Hepatocyte (in vitro differentiated cells): ENCODE data around the gene MRPL36.
"Not testable (repeated sequence)": the region's sequence is repeated elsewhere in the genome, so short reads cannot be mapped to it uniquely, and the experiment has no call there.

Experiments used
- EZH2 ChIP-seq: fragments of 200-600 bp; sonication (generic); IDR thresholded peaks from 2 replicates; pipeline ENCODE4 v1.6.1; 2016; ENCODE audit warnings: antibody characterized with exemption, mild to moderate bottlenecking, borderline replicate concordance
- EZH2phosphoT487 ChIP-seq: fragments of 200-600 bp; sonication (generic); IDR thresholded peaks from one replicate; pipeline ENCODE4 v1.6.1; 2018; ENCODE audit warnings: antibody characterized with exemption, mild to moderate bottlenecking, low read depth, moderate library complexity; ENCODE audit not compliant: unreplicated experiment, severe bottlenecking
- TF ChIP-seq, protein P1 (sequence below): fragments of 200-600 bp; sonication (generic); IDR thresholded peaks from 2 replicates; pipeline ENCODE4 v1.5.1; 2016; ENCODE audit warnings: antibody characterized with exemption, mild to moderate bottlenecking; ENCODE audit not compliant: poor library complexity

DNA sequence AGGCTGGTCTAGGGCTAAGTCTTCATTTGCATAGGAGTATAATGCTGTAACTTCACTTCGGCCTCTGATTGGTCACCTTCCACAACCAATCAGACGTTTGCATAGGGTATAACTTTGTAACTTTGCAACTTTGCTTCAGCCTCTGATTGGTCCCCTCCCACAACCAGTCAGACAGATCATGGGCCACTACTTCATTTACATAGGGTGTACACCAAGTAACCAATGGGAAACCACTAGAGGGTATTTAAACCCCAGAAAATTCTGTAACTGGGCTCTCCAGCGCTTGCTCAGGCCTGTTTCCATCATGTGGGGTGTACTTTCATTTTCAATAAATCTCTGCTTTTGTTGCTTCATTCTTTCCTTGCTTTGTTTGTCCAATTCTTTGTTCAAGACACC, 10.2 kb downstream of the MRPL36 start:
- TF ChIP-seq, protein P1, sequence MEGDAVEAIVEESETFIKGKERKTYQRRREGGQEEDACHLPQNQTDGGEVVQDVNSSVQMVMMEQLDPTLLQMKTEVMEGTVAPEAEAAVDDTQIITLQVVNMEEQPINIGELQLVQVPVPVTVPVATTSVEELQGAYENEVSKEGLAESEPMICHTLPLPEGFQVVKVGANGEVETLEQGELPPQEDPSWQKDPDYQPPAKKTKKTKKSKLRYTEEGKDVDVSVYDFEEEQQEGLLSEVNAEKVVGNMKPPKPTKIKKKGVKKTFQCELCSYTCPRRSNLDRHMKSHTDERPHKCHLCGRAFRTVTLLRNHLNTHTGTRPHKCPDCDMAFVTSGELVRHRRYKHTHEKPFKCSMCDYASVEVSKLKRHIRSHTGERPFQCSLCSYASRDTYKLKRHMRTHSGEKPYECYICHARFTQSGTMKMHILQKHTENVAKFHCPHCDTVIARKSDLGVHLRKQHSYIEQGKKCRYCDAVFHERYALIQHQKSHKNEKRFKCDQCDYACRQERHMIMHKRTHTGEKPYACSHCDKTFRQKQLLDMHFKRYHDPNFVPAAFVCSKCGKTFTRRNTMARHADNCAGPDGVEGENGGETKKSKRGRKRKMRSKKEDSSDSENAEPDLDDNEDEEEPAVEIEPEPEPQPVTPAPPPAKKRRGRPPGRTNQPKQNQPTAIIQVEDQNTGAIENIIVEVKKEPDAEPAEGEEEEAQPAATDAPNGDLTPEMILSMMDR, result not testable (repeated sequence)
- TF ChIP-seq EZH2, EZH2phosphoT487: not testable (repeated sequence)
